IgD-negative memory B cell (primary cell): ENCODE data around the gene FBXO40. TPM values are rescaled to one million over a fixed set of nuclear protein-coding genes. Genes with fewer than 3 reads are reported as not detected.
"Not testable (repeated sequence)": the region's sequence is repeated elsewhere in the genome, so short reads cannot be mapped to it uniquely, and the experiment has no call there.

ENCODE experiments used
- H3K27ac Mint-ChIP-seq, 3 donors: one replicate each; pipeline ENCODE4 v1.8.0; 2020 to 2022; ENCODE audit warnings: mild to moderate bottlenecking in 3 of 3, mixed read lengths in 3 of 3, moderate library complexity in 1 of 3
- H3K27me3 Mint-ChIP-seq: one replicate; pipeline ENCODE4 v1.8.0; 2021; ENCODE audit warnings: mixed read lengths
- H3K36me3 Mint-ChIP-seq: one replicate; pipeline ENCODE4 v1.8.0; 2020; ENCODE audit warnings: mild to moderate bottlenecking, mixed read lengths
- H3K4me1 Mint-ChIP-seq, 3 donors: one replicate each; pipeline ENCODE4 v1.8.0; 2020 to 2022; ENCODE audit warnings: mixed read lengths in 3 of 3, mild to moderate bottlenecking in 1 of 3
- H3K4me3 Mint-ChIP-seq, 4 donors: one replicate each; pipeline ENCODE4 v1.8.0; 2020 to 2022; ENCODE audit warnings: mild to moderate bottlenecking in 4 of 4, mixed read lengths in 4 of 4, moderate library complexity in 3 of 4
- H3K9me3 Mint-ChIP-seq, 3 donors: one replicate each; pipeline ENCODE4 v1.8.0; 2020 to 2021; ENCODE audit warnings: mixed read lengths in 3 of 3, mild to moderate bottlenecking in 1 of 3
- polyA plus RNA-seq: library from polyadenylated mRNA; unstranded; fragments of 300-500 nt; fragmentation: Illumina TruSeq; gene quantifications from one replicate; pipeline ENCODE4 v1.2.3, GENCODE V29; 2021

FBXO40 gene
- polyA plus RNA-seq, 1 donor from 2014 or later: 0.18 TPM

DNA sequence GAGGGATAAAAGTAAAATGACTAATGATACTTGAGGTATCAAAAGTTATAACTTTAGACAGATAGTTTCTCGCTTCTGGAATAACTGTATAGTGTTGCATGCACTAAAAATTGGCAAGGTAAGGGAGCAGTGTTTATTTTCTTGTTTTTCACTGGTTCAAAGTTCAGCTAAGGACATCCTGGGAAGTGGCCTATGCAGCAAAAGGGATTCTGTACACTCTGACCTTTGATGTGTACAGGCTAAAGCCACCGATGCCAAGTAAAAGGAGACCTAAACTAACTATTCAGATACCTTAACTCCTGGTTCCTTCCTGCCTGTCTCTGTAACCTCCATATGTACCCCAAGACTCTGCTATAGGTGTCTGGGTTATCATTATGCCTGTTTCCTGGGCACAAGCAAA lies 1.7 kb downstream of the FBXO40 start:
- Mint-ChIP-seq H3K9me3 (no peaks in the 10 kb centered on the region), H3K4me1 (peaks cover 6 to 10% (median 8%) of the 10 kb centered on the region in 3 donors), H3K27me3 (no peaks in the 10 kb centered on the region), H3K27ac (no peak overlapping the region), H3K36me3 (no peaks in the 10 kb centered on the region), H3K4me3 (no peak overlapping the region)

DNA sequence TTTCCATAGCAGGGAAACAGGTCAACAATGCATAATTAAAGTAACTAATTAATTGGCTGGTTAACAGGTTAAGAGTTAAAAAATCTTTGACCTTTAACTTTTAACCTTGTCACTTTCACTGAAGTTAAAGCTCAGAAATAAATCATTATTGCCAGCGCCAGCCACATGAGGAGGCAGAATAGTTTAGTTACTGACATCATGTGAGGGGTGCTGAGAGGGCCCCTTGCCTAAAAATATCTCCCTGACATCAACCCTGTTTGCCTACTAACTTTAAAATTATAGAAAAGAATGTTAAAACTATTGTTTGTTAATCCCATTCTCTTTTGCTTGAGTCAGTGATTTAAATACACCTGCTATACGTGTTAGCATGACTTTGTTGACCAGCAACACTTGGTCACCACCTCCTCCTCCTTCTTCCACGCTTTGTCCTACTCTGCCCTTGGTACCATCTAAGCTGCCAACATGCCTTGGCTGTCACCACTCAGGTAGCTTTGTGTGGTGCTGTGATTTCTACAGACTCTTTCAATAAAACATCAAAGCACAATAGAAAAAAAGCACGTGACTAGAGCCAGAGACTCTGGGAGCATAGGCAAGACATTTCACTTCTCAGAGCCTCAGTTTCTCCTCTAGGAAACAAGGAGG lies 2.7 kb downstream of the FBXO40 start:
- Mint-ChIP-seq H3K27ac (no peak overlapping the region), H3K4me3 (no peak overlapping the region), H3K4me1 (peaks cover 6 to 10% (median 8%) of the 10 kb centered on the region in 3 donors), H3K9me3 (no peaks in the 10 kb centered on the region), H3K27me3 (no peaks in the 10 kb centered on the region), H3K36me3 (no peaks in the 10 kb centered on the region)

DNA sequence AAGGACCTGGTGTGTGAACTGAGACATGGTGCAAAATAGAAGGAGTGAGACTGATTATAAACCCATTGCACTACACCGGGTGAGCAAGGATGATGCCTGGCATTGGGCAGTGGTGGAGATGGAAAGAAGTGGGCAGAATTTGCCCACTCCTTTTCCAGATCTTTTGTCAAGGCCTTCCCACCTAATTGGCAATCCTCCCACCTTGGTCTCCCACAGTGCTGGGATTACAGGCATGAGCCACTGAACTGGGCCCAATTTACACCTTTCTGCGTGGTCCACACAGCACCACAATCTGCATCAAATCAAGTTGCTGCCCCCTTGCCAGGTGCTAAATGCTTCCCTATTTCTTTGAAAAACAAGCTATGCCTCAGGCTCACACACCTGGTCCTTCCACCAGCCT lies 5.4 kb downstream of the FBXO40 start:
- Mint-ChIP-seq H3K4me3 (no peak overlapping the region), H3K27ac (no peak overlapping the region), H3K9me3 (no peaks in the 10 kb centered on the region), H3K27me3 (no peaks in the 10 kb centered on the region), H3K36me3 (no peaks in the 10 kb centered on the region), H3K4me1 (peaks cover 1 to 3% (median 2%) of the 10 kb centered on the region in 3 donors)

DNA sequence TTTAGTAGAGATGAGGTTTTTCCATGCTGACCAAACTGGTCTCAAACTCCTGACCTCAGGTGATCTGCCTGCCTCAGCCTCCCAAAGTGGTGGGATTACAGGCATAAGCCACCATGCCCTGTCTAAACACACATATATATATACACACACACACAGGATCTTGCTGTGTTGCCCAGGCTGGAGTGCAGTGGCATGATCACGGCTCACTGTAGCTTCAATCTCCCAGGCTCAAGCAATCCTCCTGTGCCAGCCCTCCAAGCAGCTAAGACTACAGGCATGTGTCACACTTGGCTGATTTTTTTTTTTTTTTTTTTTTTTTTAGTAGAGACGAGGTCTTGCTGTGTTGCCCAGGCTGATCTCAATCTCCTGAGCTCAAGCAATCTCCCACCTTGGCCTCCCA lies 6.7 kb downstream of the FBXO40 start:
- H3K4me3 Mint-ChIP-seq, H3K9me3 Mint-ChIP-seq, H3K27ac Mint-ChIP-seq, H3K4me1 Mint-ChIP-seq, H3K27me3 Mint-ChIP-seq, H3K36me3 Mint-ChIP-seq: not testable (repeated sequence)

DNA sequence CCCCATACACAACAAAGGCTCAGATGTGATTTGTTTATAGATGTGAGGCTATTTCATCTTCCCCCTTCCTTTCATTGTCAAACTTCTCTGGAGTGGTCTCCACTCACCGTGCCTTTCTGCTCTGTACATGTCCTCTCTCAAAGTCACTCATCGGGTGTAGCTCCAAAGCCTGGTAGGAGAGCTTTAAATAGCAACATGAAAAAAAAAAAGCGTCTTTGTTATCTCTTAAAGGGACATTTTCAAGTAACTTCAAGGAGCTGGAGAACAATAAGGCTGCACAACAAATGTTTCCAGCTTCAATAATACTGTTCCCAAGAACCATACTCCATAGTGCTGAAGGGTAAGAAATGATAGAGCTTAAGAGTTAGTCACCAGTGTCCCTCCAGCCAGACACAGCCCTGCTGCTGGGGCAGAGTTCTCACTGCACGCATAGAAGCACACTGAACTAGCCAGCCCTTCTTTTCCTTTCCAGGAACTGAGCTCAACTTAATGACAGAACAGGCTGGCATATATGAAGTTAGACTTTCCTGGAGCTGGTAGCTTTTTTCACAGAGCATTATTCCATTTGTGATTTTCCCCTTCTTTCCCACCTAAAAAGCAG lies 8.1 kb downstream of the FBXO40 start:
- Mint-ChIP-seq H3K27ac (no peak overlapping the region), H3K36me3 (no peaks in the 10 kb centered on the region), H3K4me3 (no peak overlapping the region), H3K9me3 (no peaks in the 10 kb centered on the region), H3K4me1 (no peaks in the 10 kb centered on the region), H3K27me3 (no peaks in the 10 kb centered on the region)

DNA sequence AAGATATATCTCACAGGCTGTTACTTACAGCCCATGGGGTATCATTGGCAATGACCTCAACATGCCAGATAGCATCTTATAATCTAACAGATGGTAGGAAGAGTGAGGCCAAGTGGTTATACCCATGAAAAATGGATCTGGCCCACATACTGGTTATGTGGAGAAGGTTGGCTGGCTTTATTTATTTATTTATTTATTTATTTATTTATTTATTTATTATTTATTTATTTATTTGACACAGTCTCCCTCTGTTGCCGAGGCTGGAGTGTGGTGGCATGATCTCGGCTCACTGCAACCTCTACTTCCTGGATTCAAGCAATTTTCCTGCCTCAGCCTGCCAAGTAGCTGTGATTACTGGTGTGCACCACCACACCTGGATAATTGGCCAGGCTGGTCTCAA lies 11.6 kb downstream of the FBXO40 start:
- Mint-ChIP-seq H3K36me3 (no peaks in the 10 kb centered on the region), H3K4me3 (no peak overlapping the region), H3K27me3 (no peaks in the 10 kb centered on the region), H3K9me3 (no peaks in the 10 kb centered on the region), H3K27ac (no peak overlapping the region), H3K4me1 (no peaks in the 10 kb centered on the region)

DNA sequence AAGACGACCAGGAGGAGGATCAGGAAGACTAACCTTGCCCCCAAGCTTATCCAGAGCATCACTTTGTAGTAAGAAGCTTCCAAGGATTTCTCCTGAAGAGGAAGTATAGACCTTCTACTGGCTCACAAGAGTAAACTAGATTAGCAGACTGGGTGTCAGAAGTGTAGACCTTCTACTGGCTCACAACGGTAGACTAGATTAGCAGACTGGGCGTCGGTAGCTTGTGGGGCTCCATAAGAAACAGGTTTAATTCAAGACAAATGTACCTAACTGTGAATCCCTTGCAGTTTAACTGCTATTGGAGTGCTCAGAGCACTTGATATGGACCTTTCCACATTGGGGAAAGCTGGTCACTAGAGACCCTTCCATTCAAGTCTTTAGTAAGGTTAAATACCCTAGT lies 12.9 kb downstream of the FBXO40 start:
- H3K36me3 Mint-ChIP-seq: no peaks in the 10 kb centered on the region
- no peak overlapping the region for H3K27ac Mint-ChIP-seq
- no peaks in the 10 kb centered on the region for H3K27me3 Mint-ChIP-seq
- H3K4me3 Mint-ChIP-seq: no peak overlapping the region
- H3K9me3 Mint-ChIP-seq: no peaks in the 10 kb centered on the region
- H3K4me1 Mint-ChIP-seq: no peaks in the 10 kb centered on the region

DNA sequence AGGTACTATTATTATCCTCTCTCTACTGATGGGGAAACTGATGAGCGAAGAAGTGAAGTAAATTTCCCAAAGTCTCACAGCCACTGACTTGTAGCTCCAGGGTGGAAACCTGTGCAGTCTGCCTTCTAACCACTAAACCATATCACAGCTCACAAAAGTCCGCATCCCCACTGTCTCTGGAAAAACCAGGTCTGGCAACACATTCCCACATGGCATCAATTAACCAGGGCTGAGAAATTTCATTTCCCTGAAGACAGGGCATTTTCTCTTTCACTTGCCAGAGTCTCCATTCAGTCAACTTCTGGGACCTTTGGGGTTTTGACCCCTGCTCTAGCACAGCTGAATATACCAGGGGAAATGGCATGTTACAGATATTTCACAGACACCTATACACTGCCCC lies 26.5 kb downstream of the FBXO40 start:
- no peaks in the 10 kb centered on the region for H3K36me3 Mint-ChIP-seq
- H3K4me3 Mint-ChIP-seq: no peak overlapping the region
- no peaks in the 10 kb centered on the region for H3K9me3 Mint-ChIP-seq
- peaks cover 0 to 5% (median 2%) of the 10 kb centered on the region in 3 donors for H3K4me1 Mint-ChIP-seq
- no peak overlapping the region for H3K27ac Mint-ChIP-seq
- no peaks in the 10 kb centered on the region for H3K27me3 Mint-ChIP-seq

DNA sequence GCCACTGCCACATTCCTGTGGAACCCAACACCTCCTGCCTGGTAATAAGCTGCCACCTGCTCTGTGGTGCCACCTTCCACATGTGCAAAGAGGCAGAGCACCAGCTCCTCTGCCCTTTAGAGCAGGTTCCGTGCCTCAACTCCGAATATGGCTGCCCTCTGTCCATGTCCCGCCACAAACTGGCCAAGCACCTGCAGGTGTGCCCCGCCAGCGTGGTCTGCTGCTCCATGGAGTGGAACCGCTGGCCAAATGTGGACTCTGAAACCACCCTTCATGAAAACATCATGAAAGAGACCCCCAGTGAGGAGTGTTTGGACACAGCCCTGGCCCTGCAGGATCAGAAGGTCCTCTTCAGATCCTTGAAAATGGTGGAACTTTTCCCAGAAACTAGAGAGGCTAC lies 28.3 kb downstream of the FBXO40 start:
- no peaks in the 10 kb centered on the region for H3K36me3 Mint-ChIP-seq
- H3K27me3 Mint-ChIP-seq: no peaks in the 10 kb centered on the region
- no peak overlapping the region for H3K4me3 Mint-ChIP-seq
- H3K27ac Mint-ChIP-seq: no peak overlapping the region
- no peaks in the 10 kb centered on the region for H3K9me3 Mint-ChIP-seq
- H3K4me1 Mint-ChIP-seq: peaks cover 0 to 5% (median 2%) of the 10 kb centered on the region in 3 donors

DNA sequence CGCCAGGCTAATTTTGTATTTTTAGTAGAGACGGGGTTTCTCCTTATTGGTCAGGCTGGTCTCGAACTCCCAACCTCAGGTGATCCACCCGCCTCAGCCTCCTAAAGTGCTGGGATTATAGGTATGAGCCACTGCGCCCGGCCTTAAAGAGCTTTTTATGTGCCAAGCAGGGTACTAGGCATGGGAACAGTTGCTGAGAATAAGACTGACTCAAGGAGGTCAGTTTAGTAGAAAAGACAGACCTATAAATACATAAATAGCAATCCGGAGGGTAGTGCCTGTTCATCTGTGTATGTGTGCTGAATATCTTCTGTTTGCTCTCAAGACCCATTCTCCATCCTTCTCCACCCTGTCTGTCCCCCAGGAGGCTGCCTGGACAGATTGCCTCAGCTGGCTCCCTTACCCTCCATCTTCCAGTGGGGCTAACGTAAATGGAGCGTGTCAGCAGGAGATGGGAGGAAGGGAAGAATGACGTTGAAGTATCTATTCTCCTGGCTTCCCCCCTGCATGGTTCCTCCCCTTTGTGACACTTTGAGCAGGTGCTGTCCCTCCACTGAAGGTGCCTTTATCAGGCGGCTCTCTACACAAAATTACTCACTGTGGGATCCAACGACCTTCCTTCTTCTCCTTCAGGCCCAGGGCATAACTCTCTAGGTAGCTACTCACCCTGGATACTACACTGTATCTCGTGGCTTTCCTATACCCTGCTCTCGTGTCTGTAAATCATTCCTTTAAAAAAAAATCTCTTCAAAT lies 31.1 kb downstream of the FBXO40 start:
- Mint-ChIP-seq H3K4me3 (no peak overlapping the region), H3K27ac (no peak overlapping the region)

DNA sequence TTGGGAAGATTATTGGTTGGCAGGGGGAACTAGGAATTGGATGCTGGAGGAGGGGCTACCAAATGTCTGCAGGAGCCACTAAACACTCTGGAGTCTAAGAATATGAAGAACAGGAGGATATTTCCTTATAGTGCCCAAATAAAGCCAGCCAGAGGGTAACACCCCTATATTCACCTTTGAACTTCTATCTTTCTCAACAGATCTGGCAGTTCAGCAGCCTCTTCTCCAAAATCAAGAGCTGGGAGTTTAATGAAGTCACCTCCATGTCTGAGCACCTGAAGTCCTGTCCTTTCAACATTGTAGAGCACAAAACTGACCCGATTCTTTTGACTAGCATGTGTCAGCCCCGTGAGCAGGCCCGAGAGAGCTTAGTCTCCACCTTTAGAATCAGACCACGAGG lies 33.3 kb downstream of the FBXO40 start:
- Mint-ChIP-seq H3K9me3 (no peaks in the 10 kb centered on the region), H3K36me3 (no peaks in the 10 kb centered on the region)

More for the DNA sequence above, 31.1 kb downstream of the FBXO40 start:
- Mint-ChIP-seq H3K9me3 (no peaks in the 10 kb centered on the region), H3K4me1 (peaks cover 0 to 5% (median 2%) of the 10 kb centered on the region in 3 donors), H3K27me3 (no peaks in the 10 kb centered on the region), H3K36me3 (no peaks in the 10 kb centered on the region)

DNA sequence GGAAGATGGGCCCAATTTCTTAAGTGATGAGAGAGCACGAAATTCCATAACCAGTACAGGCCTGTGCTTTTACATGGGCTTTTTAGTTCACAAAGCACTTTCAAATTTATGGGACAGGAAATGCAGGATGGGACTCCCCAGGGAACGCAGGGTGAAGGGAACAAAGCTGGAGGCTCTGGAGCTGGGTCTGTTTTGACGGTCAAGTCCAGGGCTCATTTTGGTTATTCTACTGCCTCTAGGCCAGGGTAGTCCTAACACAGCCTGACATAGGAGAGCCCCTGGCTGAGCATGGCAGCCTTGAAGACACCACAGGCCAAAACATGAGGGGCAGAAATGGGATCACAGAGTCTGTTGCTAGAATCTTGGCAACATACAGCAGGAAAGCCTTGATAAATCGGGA lies 34.0 kb downstream of the FBXO40 start:
- Mint-ChIP-seq H3K36me3 (peaks cover 5% of the 10 kb centered on the region), H3K27ac (peak overlapping the region in 1 of 3 donors; percentile 83), H3K9me3 (no peaks in the 10 kb centered on the region), H3K27me3 (no peaks in the 10 kb centered on the region), H3K4me1 (peaks cover 0 to 3% (median 0%) of the 10 kb centered on the region in 3 donors), H3K4me3 (no peak overlapping the region)

More for the DNA sequence above, 33.3 kb downstream of the FBXO40 start:
- H3K27me3 Mint-ChIP-seq: no peaks in the 10 kb centered on the region
- peaks cover 0 to 6% (median 2%) of the 10 kb centered on the region in 3 donors for H3K4me1 Mint-ChIP-seq
- no peak overlapping the region for H3K27ac Mint-ChIP-seq
- no peak overlapping the region for H3K4me3 Mint-ChIP-seq

DNA sequence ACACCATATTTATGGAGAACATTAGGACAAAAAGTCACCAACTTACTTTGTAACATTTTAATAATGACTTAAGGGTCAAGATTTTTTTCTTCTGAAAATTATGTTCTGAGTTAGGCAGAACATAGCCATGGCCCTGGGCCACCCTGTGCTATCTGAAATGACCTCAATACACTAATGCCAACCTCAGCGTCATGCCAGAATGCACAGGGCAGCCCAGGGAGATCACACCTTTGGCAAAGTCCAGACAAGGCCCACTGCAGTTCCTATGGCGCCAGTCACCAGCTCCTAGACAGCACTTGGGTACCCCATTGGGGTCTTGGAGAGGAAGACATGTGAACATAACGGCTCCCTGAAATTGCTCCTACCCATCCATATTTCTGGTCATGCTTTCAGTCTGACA lies 34.4 kb downstream of the FBXO40 start:
- no peak overlapping the region for H3K4me3 Mint-ChIP-seq
- peaks cover 5% of the 10 kb centered on the region for H3K36me3 Mint-ChIP-seq
- H3K4me1 Mint-ChIP-seq: peaks cover 0 to 3% (median 0%) of the 10 kb centered on the region in 3 donors
- no peaks in the 10 kb centered on the region for H3K9me3 Mint-ChIP-seq
- no peaks in the 10 kb centered on the region for H3K27me3 Mint-ChIP-seq
- no peak overlapping the region for H3K27ac Mint-ChIP-seq

DNA sequence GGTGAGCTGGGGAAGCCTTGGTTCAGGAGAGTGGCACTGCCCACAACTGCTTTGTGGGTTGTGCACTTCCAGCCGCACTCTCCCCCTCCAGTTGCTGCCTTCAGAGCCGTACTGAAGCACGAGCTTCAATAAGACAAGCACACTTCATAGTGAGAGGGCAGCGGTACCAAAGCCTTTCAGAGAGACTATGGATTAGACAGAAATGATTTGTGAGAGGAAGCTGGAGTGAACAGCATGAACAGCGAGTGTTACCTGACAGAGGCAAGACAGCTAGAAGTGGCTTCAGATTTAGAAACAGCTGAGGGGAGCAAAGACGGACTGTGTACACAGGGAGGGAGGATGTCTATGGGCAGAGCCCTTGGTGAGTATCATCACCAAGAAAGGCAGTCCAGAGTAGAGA lies 36.4 kb downstream of the FBXO40 start:
- Mint-ChIP-seq H3K9me3 (no peaks in the 10 kb centered on the region), H3K4me3 (no peak overlapping the region), H3K27me3 (no peaks in the 10 kb centered on the region), H3K36me3 (peaks cover 5% of the 10 kb centered on the region), H3K27ac (no peak overlapping the region), H3K4me1 (peaks cover 0 to 2% (median 0%) of the 10 kb centered on the region in 3 donors)

DNA sequence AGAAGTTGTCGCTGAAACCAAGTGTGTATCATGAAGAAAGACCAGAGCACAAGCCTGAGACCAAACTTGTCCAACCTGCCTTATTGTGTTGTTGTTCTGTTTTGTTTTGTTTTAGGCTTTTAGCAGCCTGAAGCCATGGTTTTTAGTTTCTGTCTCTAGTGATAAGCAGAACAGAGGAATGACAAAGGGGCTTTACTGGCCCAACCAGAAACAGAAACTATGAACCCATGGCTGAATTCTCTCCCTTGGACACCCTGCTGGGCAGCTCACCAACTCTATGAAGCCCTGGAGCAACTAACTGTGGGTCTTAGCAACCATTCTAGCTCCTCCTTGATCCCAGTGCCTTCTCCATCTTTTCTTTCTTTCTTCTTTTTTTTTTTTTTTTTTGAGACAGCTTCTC lies 37.2 kb downstream of the FBXO40 start:
- Mint-ChIP-seq H3K4me3 (no peak overlapping the region), H3K4me1 (peaks cover 0 to 2% (median 0%) of the 10 kb centered on the region in 3 donors), H3K27me3 (no peaks in the 10 kb centered on the region), H3K9me3 (no peaks in the 10 kb centered on the region), H3K27ac (peak overlapping the region in 1 of 3 donors; percentile 78), H3K36me3 (peaks cover 5% of the 10 kb centered on the region)
